HCT116 (cell line): ENCODE results near the gene NTN4. TPM values are rescaled to one million over a fixed set of nuclear protein-coding genes. Genes with fewer than 3 reads are reported as not detected.

Experiments used
- ATAC-seq: fragments of 200-7000 bp; cut with Tn5 transposase; 2 replicates; pipeline ENCODE4 v1.9.1; 2020; ENCODE audit warnings: mild to moderate bottlenecking, moderate library complexity
- BruUV-seq: library from RNA; stranded (reverse); fragments of 400-500 nt; replicated peaks from 2 replicates; lab custom pipeline; 2021; lab: Mats Ljungman, UMichigan
- CTCF ChIA-PET: fragments of 300-600 bp; sonication (Branson Sonifier 250); formaldehyde crosslinking; loops from one replicate; lab custom pipeline; 2021; ENCODE audit warnings: antibody characterized with exemption; lab: Charles Lee
- POLR2A ChIA-PET: fragments of 300-600, 350-600 bp; sonication (Branson Sonifier 250); formaldehyde crosslinking; loops from one replicate; lab custom pipeline; 2021; ENCODE audit warnings: antibody characterized with exemption; lab: Charles Lee
- RAD21 ChIA-PET, 2 experiments: fragments of 300-600 bp; sonication (Branson Sonifier 250); formaldehyde crosslinking; loops; one replicate each; lab custom pipeline; 2023; ENCODE audit warnings: low total read pairs in 2 of 2; ENCODE audit not compliant: uncharacterized antibody in 2 of 2, unreplicated experiment in 2 of 2, low non-redundant PET in 1 of 2; lab: Charles Lee
- DNase-seq: peaks from one replicate; pipeline ENCODE4 v3.0.0-alpha.2; 2010; ENCODE audit warnings: low read depth, low spot score
- H2AFZ ChIP-seq: fragments of 200-600 bp; shearing (Covaris generic), sonication (generic); 2 replicates; pipeline ENCODE4 v1.6.1; 2017; ENCODE audit warnings: low read depth, mixed run types, mixed read lengths, antibody characterized with exemption, low read length; ENCODE audit not compliant: poor library complexity, severe bottlenecking
- H3K27ac ChIP-seq: 2 replicates; pipeline ENCODE4 v1.5.1; 2012; ENCODE audit warnings: low read depth, low read length
- H3K27me3 ChIP-seq: fragments of 200-600 bp; sonication (generic); 2 replicates; pipeline ENCODE4 v1.6.1; 2016; ENCODE audit warnings: mixed run types, low read length, mixed read lengths; ENCODE audit not compliant: insufficient read depth
- H3K36me3 ChIP-seq, 2 experiments: fragments of 200-500 bp in 1 of 2; fragments of 200-600 bp in 1 of 2; sonication (Bioruptor generic) in 1 of 2; sonication (generic) in 1 of 2; 2 replicates each; pipeline versions ENCODE4 v1.5.1 to v1.6.1; 2014 to 2016; ENCODE audit warnings: low read length in 2 of 2, inconsistent platforms in 1 of 2, mixed read lengths in 1 of 2, mixed run types in 1 of 2; ENCODE audit not compliant: insufficient read depth in 2 of 2, control insufficient read depth in 1 of 2
- H3K4me1 ChIP-seq, 2 experiments: fragments of 200-600 bp in 1 of 2; sonication (generic) in 1 of 2; 2 replicates each; pipeline versions ENCODE4 v1.5.1 to v1.6.1; 2012 to 2017; ENCODE audit warnings: low read length in 2 of 2, inconsistent platforms in 1 of 2, mild to moderate bottlenecking in 1 of 2, mixed read lengths in 1 of 2, mixed run types in 1 of 2, moderate library complexity in 1 of 2; ENCODE audit not compliant: insufficient read depth in 2 of 2, control insufficient read depth in 1 of 2
- H3K4me2 ChIP-seq: fragments of 200-600 bp; sonication (generic); 2 replicates; pipeline ENCODE4 v1.6.1; 2017; ENCODE audit warnings: mixed run types, low read length, mixed read lengths
- H3K4me3 ChIP-seq, 2 experiments: fragments of 200-600 bp in 1 of 2; sonication (generic) in 1 of 2; replicated peaks in 1 of 2; 2 replicates each; pipeline ENCODE4 v1.5.1; 2011 to 2016; ENCODE audit warnings: low read length in 2 of 2, control low read depth in 1 of 2, low read depth in 1 of 2, mild to moderate bottlenecking in 1 of 2, mixed read lengths in 1 of 2, mixed run types in 1 of 2
- H3K79me2 ChIP-seq: fragments of 200-600 bp; sonication (generic); 2 replicates; pipeline ENCODE4 v1.6.1; 2017; ENCODE audit warnings: mild to moderate bottlenecking, mixed run types, low read length, moderate library complexity, mixed read lengths; ENCODE audit not compliant: insufficient read depth
- H3K9ac ChIP-seq: fragments of 200-600 bp; sonication (generic); 2 replicates; pipeline ENCODE4 v1.6.1; 2016; ENCODE audit warnings: low read length, mixed read lengths
- H3K9me2 ChIP-seq: fragments of 200-600 bp; sonication (generic), shearing (Covaris generic); 2 replicates; pipeline ENCODE4 v1.6.1; 2017; ENCODE audit warnings: mixed run types, mild to moderate bottlenecking, moderate library complexity; ENCODE audit not compliant: insufficient read depth
- H3K9me3 ChIP-seq, 2 experiments: fragments of 200-500 bp in 1 of 2; fragments of 200-600 bp in 1 of 2; sonication (Bioruptor generic) in 1 of 2; sonication (generic) in 1 of 2; 2 replicates each; pipeline ENCODE4 v1.6.1; 2014 to 2017; ENCODE audit warnings: low read length in 2 of 2, mixed read lengths in 2 of 2, inconsistent platforms in 1 of 2, low read depth in 1 of 2, mild to moderate bottlenecking in 1 of 2, mixed run types in 1 of 2, moderate library complexity in 1 of 2; ENCODE audit not compliant: control insufficient read depth in 1 of 2, insufficient read depth in 1 of 2
- H4K20me1 ChIP-seq: fragments of 200-600 bp; sonication (generic), shearing (Covaris generic); 2 replicates; pipeline ENCODE4 v1.6.1; 2017; ENCODE audit warnings: mixed run types, mild to moderate bottlenecking, moderate library complexity; ENCODE audit not compliant: insufficient read depth
- EGR1 ChIP-seq: IDR thresholded peaks from 2 replicates; pipeline ENCODE4 v1.6.1; 2012; ENCODE audit warnings: low read depth
- EZH2phosphoT487 ChIP-seq: fragments of 200-600 bp; IDR thresholded peaks from 2 replicates; pipeline ENCODE4 v1.6.1; 2018; ENCODE audit warnings: antibody characterized with exemption, borderline replicate concordance
- FOSL1 ChIP-seq: IDR thresholded peaks from 2 replicates; pipeline ENCODE4 v1.6.1; 2012; ENCODE audit warnings: low read depth
- POLR2A ChIP-seq: IDR thresholded peaks from 2 replicates; pipeline ENCODE4 v1.7.0; 2011; ENCODE audit warnings: borderline replicate concordance; ENCODE audit not compliant: insufficient read depth, insufficient read length; ENCODE audit errors: extremely low read depth
- POLR2AphosphoS5 ChIP-seq: IDR thresholded peaks from 2 replicates; pipeline ENCODE4 v1.6.1; 2011; ENCODE audit warnings: mild to moderate bottlenecking, low read depth, low read length, moderate library complexity
- RAD21 ChIP-seq: IDR thresholded peaks from 2 replicates; pipeline ENCODE4 v1.6.1; 2012; ENCODE audit warnings: low read depth, mild to moderate bottlenecking
- SP1 ChIP-seq: IDR thresholded peaks from 2 replicates; pipeline ENCODE4 v1.6.1; 2012; ENCODE audit warnings: low read depth
- SRF ChIP-seq: IDR thresholded peaks from 2 replicates; pipeline ENCODE4 v1.6.1; 2012; ENCODE audit warnings: low read depth
- TCF7L2 ChIP-seq: IDR thresholded peaks from 2 replicates; pipeline ENCODE4 v1.7.0; 2011; ENCODE audit warnings: borderline replicate concordance, inconsistent platforms; ENCODE audit not compliant: insufficient read depth, insufficient read length; ENCODE audit errors: extremely low read depth
- YY1 ChIP-seq: IDR thresholded peaks from 2 replicates; pipeline ENCODE4 v1.6.1; 2011; ENCODE audit warnings: low read length, low read depth, moderate library complexity, mild to moderate bottlenecking; ENCODE audit not compliant: insufficient replicate concordance; ENCODE audit errors: extremely low read depth
- ZFX ChIP-seq: fragments of 450-650 bp; IDR thresholded peaks from 2 replicates; pipeline ENCODE4 v1.6.1; 2017
- ZNF274 ChIP-seq: fragments of 200-500 bp; sonication (Bioruptor generic); IDR thresholded peaks from 2 replicates; pipeline ENCODE4 v1.6.1; 2014; ENCODE audit warnings: mild to moderate bottlenecking, low read depth, low read length, inconsistent platforms
- intact Hi-C: fragments of 100-400 bp; cut with micrococcal nuclease; formaldehyde crosslinking; loops from 2 replicates; pipeline ENCODE4 v1.10.0; 2022
- total RNA-seq: library from RNA; stranded (reverse); gene quantifications from one replicate; pipeline ENCODE4 v1.2.1, GENCODE V29; 2021; ENCODE audit not compliant: unreplicated experiment
- TF ChIP-seq, protein P1 (sequence below): IDR thresholded peaks from 2 replicates; pipeline ENCODE4 v1.6.1; 2012
- TF ChIP-seq, protein P2 (sequence below): IDR thresholded peaks from 2 replicates; pipeline ENCODE4 v1.6.1; 2012
- TF ChIP-seq, protein P3 (sequence below): IDR thresholded peaks from 2 replicates; pipeline ENCODE4 v1.6.1; 2012; ENCODE audit warnings: low read depth

NTN4 gene
- total RNA-seq, 1 experiment from 2014 or later = 4.3 TPM

DNA sequence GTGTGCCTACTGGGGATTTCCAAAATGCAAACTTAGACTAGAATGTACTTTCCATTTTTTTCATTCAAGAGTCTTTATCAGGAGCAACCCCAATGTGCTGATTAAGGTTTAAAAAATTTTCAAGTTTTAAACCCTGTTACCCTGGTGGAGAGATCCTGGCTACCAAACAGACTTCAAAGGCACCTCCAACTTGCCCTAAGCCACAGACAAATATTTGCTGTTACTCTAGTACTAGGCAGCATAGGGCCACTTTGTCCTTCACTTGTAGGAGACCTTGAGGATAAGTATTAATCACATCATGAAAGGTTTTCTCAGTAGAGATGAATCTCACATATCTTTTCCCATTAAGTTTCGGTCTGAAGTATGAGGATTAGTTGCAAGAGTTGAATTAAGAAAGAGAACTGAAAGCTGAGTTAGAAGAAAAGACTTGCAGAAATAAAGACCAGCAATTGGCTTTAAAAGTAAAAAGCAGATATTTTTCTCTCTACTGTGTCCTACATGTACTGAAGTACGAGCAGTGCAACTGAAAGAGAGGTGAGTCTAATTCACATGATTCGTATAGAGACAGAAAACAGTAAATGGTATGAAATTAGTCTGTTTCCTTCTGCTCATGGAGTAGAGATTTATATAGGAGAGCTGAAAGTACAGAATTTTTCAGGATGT, 28.3 kb downstream of the NTN4 start:
- Histone ChIP-seq H3K79me2 (no peaks in the 10 kb centered on the region), H3K9me2 (no peaks in the 10 kb centered on the region), H3K27ac (no peak overlapping the region), H3K36me3 (no peaks in the 10 kb centered on the region), H2AFZ (no peak overlapping the region), H3K27me3 (no peaks in the 10 kb centered on the region), H3K4me2 (no peak overlapping the region), H3K4me3 (no peak overlapping the region)
- ChIA-PET RAD21 (no interaction called here), CTCF (no interaction called here), POLR2A (no interaction called here)
- no TSS peak for BruUV-seq
- no peak for ATAC-seq
- intact Hi-C loops = no loop called here
- TF ChIP-seq TCF7L2 = peak; percentile 63
- TF ChIP-seq, protein P1, sequence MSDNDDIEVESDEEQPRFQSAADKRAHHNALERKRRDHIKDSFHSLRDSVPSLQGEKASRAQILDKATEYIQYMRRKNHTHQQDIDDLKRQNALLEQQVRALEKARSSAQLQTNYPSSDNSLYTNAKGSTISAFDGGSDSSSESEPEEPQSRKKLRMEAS = no peak
- TF ChIP-seq, all 23 proteins: peak for 1
- Histone ChIP-seq H3K9me3 (no peaks in the 10 kb centered on the region), H3K4me1 (peaks cover 7 to 20% of the 10 kb centered on the region in 2 experiments), H4K20me1 (no peaks in the 10 kb centered on the region), H3K9ac (no peak overlapping the region)
- DNase-seq = no peak

DNA sequence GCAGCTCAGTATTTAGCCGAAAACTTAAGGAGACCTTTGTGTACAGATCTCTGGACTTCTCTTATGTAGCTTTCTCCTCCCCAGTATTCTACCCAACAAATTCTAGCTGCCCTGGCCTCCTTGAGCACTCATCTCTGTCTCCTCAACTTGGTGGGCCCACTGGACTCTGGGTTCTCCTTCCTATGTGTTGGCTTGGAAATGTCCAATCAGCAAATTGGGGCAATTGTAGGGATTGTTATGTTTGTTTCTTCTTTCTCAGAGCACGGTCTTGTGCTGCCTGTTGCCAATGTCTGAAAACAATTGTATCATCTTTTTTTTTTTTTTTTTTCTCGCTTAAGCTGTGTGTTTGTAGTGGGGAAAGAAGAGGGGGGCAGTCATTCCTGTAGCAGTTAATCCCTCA, 30.2 kb downstream of the NTN4 start:
- ChIA-PET POLR2A (no interaction called here), RAD21 (no interaction called here), CTCF (interaction anchor here (0.6 kb wide), 1 partner anchor 13 kb away, joined by 3 read pairs; no protein-coding TSS in a partner anchor)
- no peak overlapping the region for H3K27ac ChIP-seq
- BruUV-seq = no TSS peak
- H3K4me3 ChIP-seq = no peak overlapping the region
- intact Hi-C loops = no loop called here
- no peaks in the 10 kb centered on the region for H4K20me1 ChIP-seq
- ATAC-seq (no peak), DNase-seq (no peak)
- H3K9me3 ChIP-seq = no peaks in the 10 kb centered on the region
- H2AFZ ChIP-seq = no peak overlapping the region
- peaks cover 7 to 20% of the 10 kb centered on the region in 2 experiments for H3K4me1 ChIP-seq
- no peak overlapping the region for H3K9ac ChIP-seq
- H3K36me3 ChIP-seq = no peaks in the 10 kb centered on the region
- H3K4me2 ChIP-seq = no peak overlapping the region
- H3K79me2 ChIP-seq = no peaks in the 10 kb centered on the region
- H3K9me2 ChIP-seq = no peaks in the 10 kb centered on the region
- no peaks in the 10 kb centered on the region for H3K27me3 ChIP-seq
- TF ChIP-seq RAD21 = no peak
- no peak for TF ChIP-seq SP1
- TF ChIP-seq, protein P2, sequence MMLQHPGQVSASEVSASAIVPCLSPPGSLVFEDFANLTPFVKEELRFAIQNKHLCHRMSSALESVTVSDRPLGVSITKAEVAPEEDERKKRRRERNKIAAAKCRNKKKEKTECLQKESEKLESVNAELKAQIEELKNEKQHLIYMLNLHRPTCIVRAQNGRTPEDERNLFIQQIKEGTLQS = no peak
- TF ChIP-seq YY1 = no peak
- no peak for TF ChIP-seq POLR2AphosphoS5
- TF ChIP-seq, protein P1 = no peak
- no peak for TF ChIP-seq EGR1
- TF ChIP-seq ZNF274 = no peak
- TF ChIP-seq SRF = no peak
- no peak for TF ChIP-seq EZH2phosphoT487
- no peak for TF ChIP-seq ZFX
- no peak for TF ChIP-seq FOSL1
- no peak for TF ChIP-seq TCF7L2
- no peak for TF ChIP-seq POLR2A
- TF ChIP-seq, protein P3, sequence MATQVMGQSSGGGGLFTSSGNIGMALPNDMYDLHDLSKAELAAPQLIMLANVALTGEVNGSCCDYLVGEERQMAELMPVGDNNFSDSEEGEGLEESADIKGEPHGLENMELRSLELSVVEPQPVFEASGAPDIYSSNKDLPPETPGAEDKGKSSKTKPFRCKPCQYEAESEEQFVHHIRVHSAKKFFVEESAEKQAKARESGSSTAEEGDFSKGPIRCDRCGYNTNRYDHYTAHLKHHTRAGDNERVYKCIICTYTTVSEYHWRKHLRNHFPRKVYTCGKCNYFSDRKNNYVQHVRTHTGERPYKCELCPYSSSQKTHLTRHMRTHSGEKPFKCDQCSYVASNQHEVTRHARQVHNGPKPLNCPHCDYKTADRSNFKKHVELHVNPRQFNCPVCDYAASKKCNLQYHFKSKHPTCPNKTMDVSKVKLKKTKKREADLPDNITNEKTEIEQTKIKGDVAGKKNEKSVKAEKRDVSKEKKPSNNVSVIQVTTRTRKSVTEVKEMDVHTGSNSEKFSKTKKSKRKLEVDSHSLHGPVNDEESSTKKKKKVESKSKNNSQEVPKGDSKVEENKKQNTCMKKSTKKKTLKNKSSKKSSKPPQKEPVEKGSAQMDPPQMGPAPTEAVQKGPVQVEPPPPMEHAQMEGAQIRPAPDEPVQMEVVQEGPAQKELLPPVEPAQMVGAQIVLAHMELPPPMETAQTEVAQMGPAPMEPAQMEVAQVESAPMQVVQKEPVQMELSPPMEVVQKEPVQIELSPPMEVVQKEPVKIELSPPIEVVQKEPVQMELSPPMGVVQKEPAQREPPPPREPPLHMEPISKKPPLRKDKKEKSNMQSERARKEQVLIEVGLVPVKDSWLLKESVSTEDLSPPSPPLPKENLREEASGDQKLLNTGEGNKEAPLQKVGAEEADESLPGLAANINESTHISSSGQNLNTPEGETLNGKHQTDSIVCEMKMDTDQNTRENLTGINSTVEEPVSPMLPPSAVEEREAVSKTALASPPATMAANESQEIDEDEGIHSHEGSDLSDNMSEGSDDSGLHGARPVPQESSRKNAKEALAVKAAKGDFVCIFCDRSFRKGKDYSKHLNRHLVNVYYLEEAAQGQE = no peak
